ENCODE measurements around the gene ADAMTS17.
"Not testable (repeated sequence)": the region's sequence is repeated elsewhere in the genome, so short reads cannot be mapped to it uniquely, and the experiment has no call there.

The ADAMTS17 gene

DNA sequence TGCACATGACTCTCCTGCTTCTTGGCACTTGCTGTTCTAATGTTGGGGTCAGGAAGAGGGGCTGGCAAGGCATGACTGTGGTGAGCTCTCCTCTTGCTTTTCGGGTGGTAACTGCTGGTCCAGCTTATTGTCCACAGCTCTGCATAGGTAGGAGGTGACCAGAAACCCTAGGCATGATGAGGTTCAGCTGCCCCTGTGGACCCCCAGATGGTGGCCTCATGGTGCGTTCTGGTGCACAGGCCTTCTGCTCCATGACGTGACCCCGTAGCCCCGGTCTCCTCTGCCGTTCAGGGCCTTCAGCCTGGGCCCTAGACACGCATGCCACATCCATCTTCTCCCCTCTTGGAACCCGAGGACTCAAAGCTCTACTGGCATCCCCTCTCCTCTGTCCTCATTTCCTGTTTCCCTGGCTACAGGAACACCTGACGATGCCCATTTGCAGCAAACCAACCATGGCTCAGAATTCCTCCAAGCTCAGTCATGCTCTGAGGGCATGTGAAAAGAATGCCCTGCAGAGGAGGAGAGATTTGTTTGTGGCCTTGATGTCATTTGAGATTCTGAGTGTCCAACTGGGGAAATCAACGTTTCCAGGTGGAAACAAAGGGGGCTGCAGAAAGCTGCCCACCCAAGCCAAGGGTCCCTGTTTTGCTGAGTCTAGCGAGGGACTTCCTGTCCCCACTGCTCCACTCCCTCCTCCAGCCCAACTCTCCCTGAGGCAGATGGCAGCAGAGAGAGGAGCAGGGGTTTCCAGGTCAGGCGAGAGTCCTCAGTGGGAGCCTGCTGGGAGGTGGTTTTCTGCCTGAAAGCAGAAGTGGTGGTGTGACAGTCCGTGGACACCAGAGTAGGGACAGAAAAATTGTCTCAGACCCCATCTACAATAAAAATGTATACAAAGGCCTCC, 409.8 kb downstream of the ADAMTS17 start:
- Mint-ChIP-seq H3K27me3 (peaks cover 9% of the 10 kb centered on the region), H3K9me3 (no peaks in the 10 kb centered on the region), H3K4me3 (no peak overlapping the region), H3K4me1 (no peaks in the 10 kb centered on the region), H3K27ac (no peak overlapping the region), H3K36me3 (no peaks in the 10 kb centered on the region)
- DNase-seq (ENCODE audit: low spot score in 2 of 2) (no peak), ATAC-seq (ENCODE audit: low read depth) (no peak)

DNA sequence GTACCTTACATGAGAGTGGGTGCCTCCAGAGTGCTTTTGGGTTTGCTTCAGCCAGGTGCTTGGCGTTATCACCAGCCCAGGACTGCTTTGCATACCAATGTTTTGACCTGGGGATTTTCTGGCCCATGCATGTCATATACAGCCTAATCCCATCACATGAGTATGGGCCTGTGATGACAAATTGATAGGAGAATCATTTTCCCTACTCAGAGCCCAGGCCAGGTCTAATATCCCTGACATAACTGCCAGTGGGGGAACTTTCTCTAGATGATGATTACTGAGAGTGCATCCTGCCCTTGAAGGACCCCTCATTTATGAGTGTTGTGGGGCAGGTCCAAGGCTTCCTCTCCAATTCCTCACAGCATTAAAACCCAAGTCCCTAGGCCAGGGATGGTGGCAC, 411.1 kb downstream of the ADAMTS17 start:
- no peak overlapping the region for H3K4me3 Mint-ChIP-seq
- H3K36me3 Mint-ChIP-seq = no peaks in the 10 kb centered on the region
- peaks cover 4% of the 10 kb centered on the region for H3K4me1 Mint-ChIP-seq
- H3K27me3 Mint-ChIP-seq = peaks cover 9% of the 10 kb centered on the region
- DNase-seq (ENCODE audit: low spot score in 2 of 2) (no peak), ATAC-seq (ENCODE audit: low read depth) (no peak)
- H3K27ac Mint-ChIP-seq = no peak overlapping the region
- no peaks in the 10 kb centered on the region for H3K9me3 Mint-ChIP-seq

DNA sequence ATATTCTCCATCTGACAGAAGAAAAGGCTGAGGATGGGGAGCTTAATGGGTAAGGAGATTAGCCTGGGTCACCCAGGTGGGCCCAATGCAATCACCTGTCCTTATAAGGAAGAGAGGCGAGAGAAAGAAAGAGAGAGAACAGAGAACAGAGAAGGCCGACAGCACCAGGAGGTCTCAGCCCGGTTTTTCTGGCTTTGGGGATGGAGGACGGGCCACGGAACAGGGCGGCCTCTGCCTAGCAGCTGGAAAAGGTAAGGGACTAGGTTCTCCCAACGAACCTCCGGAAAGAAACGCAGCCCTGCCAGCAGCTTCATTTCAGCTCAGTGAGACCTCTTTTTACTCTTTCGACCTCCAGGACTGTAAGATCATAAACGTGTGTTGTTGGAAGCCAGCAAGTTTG, 412.5 kb downstream of the ADAMTS17 start:
- no peak for ATAC-seq (ENCODE audit: low read depth)
- Mint-ChIP-seq H3K36me3 (no peaks in the 10 kb centered on the region), H3K27me3 (peaks cover 4% of the 10 kb centered on the region), H3K27ac (peak overlapping the region; percentile 82), H3K4me1 (peaks cover 5% of the 10 kb centered on the region), H3K4me3 (peak overlapping the region; percentile 15), H3K9me3 (no peaks in the 10 kb centered on the region)
- DNase-seq (ENCODE audit: low spot score in 2 of 2) = no peak

DNA sequence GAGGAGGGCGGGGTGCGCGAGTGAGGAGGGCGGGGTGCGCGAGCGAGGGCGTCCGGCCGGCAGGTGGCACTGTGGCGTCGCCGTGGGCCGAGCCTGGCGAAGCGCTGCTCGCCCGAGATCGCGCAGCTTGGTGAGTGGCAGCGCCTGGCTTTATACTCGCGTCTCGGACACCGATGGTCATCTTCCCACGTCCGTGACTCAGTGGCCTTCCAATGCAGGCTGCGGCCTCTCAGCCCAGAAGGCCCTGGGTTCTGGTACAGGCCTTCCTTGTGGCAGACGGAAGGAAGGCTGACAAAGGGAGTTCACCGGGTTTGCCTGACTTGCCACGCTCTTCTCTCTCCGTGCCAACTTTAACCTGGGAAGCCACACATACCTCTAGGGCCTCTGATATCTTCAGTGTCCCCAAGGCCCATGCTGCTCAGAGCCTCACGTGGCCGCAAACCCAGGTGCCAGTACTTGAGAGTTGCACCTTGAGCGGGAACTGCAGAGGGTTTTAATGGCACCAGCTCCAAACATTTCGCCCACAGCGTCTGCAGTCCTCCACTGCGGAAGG, 413.3 kb downstream of the ADAMTS17 start:
- peak overlapping the region; percentile 88 for H3K4me3 Mint-ChIP-seq
- H3K9me3 Mint-ChIP-seq = no peaks in the 10 kb centered on the region
- peak; percentile 88 for ATAC-seq (ENCODE audit: low read depth)
- peak overlapping the region; percentile 82 for H3K27ac Mint-ChIP-seq
- no peaks in the 10 kb centered on the region for H3K36me3 Mint-ChIP-seq
- peaks cover 5% of the 10 kb centered on the region for H3K4me1 Mint-ChIP-seq
- peak; percentile 87 to 88 for DNase-seq (ENCODE audit: low spot score in 2 of 2)
- H3K27me3 Mint-ChIP-seq = peaks cover 2% of the 10 kb centered on the region

DNA sequence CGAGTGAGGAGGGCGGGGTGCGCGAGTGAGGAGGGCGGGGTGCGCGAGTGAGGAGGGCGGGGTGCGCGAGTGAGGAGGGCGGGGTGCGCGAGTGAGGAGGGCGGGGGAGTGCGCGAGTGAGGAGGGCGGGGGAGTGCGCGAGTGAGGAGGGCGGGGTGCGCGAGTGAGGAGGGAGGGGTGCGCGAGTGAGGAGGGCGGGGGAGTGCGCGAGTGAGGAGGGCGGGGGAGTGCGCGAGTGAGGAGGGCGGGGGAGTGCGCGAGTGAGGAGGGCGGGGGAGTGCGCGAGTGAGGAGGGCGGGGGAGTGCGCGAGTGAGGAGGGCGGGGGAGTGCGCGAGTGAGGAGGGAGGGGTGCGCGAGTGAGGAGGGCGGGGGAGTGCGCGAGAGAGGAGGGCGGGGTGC, 415.2 kb downstream of the ADAMTS17 start:
- not testable (repeated sequence) for H3K4me3 Mint-ChIP-seq; H3K27me3 Mint-ChIP-seq; H3K27ac Mint-ChIP-seq; H3K9me3 Mint-ChIP-seq; ATAC-seq (ENCODE audit: low read depth); H3K36me3 Mint-ChIP-seq; DNase-seq (ENCODE audit: low spot score in 2 of 2); H3K4me1 Mint-ChIP-seq

DNA sequence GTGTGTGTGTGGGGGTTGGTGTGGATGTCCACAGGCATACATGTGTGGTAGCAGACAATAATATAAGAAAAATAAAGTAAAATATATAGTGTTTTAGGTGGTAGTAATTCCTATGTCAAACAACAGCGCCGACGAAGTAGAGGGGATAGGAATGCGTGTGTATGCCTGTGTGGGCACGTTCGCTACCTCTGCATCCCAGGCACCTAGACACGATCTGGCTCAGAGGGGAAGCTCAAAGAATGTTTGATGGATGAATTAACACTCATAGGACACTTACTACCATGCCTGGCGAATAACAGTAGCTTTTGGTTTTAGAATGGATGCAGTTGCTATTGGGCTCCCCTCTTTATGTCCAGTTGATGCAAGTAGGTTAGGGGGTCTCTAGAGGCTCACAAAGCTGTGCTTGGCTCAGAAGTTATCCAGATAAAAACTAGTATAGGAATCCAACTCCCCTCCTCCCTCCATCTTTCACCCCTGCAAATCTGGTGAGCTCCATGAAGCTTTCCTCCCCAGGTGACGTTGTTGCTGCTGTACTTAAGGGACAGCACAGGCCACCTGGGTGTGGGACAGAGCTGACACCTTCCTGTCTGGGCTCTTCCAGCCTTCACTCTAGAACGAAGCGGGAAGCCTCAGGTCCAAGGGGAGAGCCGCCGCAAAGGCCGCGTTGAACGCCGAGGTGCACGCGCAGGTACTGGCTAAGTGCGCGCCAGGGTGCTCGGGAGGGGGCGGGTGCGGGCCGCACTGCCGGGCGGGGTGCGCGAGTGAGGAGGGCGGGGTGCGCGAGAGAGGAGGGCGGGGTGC, 415.9 kb downstream of the ADAMTS17 start:
- no peaks in the 10 kb centered on the region for H3K9me3 Mint-ChIP-seq
- H3K27ac Mint-ChIP-seq = peak overlapping the region; percentile 84
- peaks cover 3% of the 10 kb centered on the region for H3K27me3 Mint-ChIP-seq
- peaks cover 5% of the 10 kb centered on the region for H3K4me1 Mint-ChIP-seq
- peak overlapping the region; percentile 88 for H3K4me3 Mint-ChIP-seq
- peak; percentile 63 for ATAC-seq (ENCODE audit: low read depth)
- H3K36me3 Mint-ChIP-seq = no peaks in the 10 kb centered on the region
- DNase-seq (ENCODE audit: low spot score in 2 of 2) = peak; percentile 47

DNA sequence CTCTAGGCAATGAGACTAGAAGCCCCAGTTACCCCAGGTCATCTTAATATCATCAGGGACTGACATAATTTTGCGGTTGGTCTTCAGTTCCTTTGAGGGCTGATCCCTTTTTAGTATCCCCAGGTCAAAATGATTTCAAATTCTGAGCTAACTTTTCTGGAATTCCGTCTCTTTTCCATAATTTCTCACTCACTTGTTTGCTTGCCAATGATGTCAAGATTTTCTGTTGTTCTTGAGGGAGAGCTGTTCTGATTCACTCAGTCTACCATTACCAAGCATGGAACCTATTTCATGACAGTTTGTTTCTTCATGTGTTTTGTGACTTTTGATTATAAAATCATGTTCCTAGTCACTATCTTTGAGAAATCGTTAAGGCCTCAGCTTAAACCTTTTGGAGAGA, 418.1 kb downstream of the ADAMTS17 start:
- ATAC-seq (ENCODE audit: low read depth) (no peak), DNase-seq (ENCODE audit: low spot score in 2 of 2) (no peak)
- Mint-ChIP-seq H3K27me3 (peaks cover 11% of the 10 kb centered on the region), H3K4me1 (peaks cover 5% of the 10 kb centered on the region), H3K27ac (no peak overlapping the region), H3K9me3 (no peaks in the 10 kb centered on the region), H3K4me3 (no peak overlapping the region), H3K36me3 (no peaks in the 10 kb centered on the region)
